Bone marrow (tissue), 2 donors: ENCODE results near the gene NCOA3.

Experiments
- DNase-seq, 2 donors: peaks; one replicate each; lab custom pipeline; 2025; lab: John Stamatoyannopoulos, UW

The NCOA3 gene

GRCh38 chr20:47597090-47597489, 95.4 kb downstream of the NCOA3 start:
- no peak for DNase-seq

GRCh38 chr20:47598911-47599744, 97.4 kb downstream of the NCOA3 start:
- no peak for DNase-seq

GRCh38 chr20:47600967-47601547, 99.4 kb downstream of the NCOA3 start:
- no peak for DNase-seq

- DNase-seq = no peak
These were observed 101.6 kb downstream of the NCOA3 start for GRCh38 chr20:47603260-47603659.

- DNase-seq = no peak
These were observed 104.2 kb downstream of the NCOA3 start for GRCh38 chr20:47605673-47606413.

- no peak for DNase-seq
These were observed 104.8 kb downstream of the NCOA3 start for GRCh38 chr20:47606414-47606982.

- DNase-seq = peak in 1 of 2 donors; percentile 59
These were observed 105.4 kb downstream of the NCOA3 start for GRCh38 chr20:47606983-47607613.

- no peak for DNase-seq
These were observed 107.3 kb downstream of the NCOA3 start for GRCh38 chr20:47609001-47609400.

GRCh38 chr20:47610247-47610944, 108.7 kb downstream of the NCOA3 start:
- DNase-seq = peak in 1 of 2 donors; percentile 79

GRCh38 chr20:47610945-47611250, 109.2 kb downstream of the NCOA3 start:
- no peak for DNase-seq

GRCh38 chr20:47611785-47612184, 110.1 kb downstream of the NCOA3 start:
- DNase-seq = no peak

- no peak for DNase-seq
These were observed 111.0 kb downstream of the NCOA3 start for GRCh38 chr20:47612670-47613069.

- DNase-seq = no peak
These were observed 113.1 kb downstream of the NCOA3 start for GRCh38 chr20:47614703-47615309.

- DNase-seq = no peak
These were observed 116.8 kb downstream of the NCOA3 start for GRCh38 chr20:47618479-47618878.

- DNase-seq = peak in 1 of 2 donors; percentile 50
These were observed 119.4 kb downstream of the NCOA3 start for GRCh38 chr20:47620808-47621805.

- DNase-seq = no peak
These were observed 120.5 kb downstream of the NCOA3 start for GRCh38 chr20:47622118-47622665.

GRCh38 chr20:47623206-47623605, 121.5 kb downstream of the NCOA3 start:
- DNase-seq = no peak

GRCh38 chr20:47627540-47627939, 125.9 kb downstream of the NCOA3 start:
- no peak for DNase-seq

- no peak for DNase-seq
These were observed 128.2 kb downstream of the NCOA3 start for GRCh38 chr20:47629907-47630306.

GRCh38 chr20:47631078-47631477, 129.4 kb downstream of the NCOA3 start:
- no peak for DNase-seq
